GM21717 (cell line): ENCODE measurements around the gene COL2A1.

Source experiments
- ATAC-seq: cut with Tn5 transposase; IDR thresholded peaks from one replicate; pipeline ENCODE4 v1.9.1; 2021; ENCODE audit warnings: mild to moderate bottlenecking, moderate library complexity; ENCODE audit not compliant: unreplicated experiment

The COL2A1 gene

DNA sequence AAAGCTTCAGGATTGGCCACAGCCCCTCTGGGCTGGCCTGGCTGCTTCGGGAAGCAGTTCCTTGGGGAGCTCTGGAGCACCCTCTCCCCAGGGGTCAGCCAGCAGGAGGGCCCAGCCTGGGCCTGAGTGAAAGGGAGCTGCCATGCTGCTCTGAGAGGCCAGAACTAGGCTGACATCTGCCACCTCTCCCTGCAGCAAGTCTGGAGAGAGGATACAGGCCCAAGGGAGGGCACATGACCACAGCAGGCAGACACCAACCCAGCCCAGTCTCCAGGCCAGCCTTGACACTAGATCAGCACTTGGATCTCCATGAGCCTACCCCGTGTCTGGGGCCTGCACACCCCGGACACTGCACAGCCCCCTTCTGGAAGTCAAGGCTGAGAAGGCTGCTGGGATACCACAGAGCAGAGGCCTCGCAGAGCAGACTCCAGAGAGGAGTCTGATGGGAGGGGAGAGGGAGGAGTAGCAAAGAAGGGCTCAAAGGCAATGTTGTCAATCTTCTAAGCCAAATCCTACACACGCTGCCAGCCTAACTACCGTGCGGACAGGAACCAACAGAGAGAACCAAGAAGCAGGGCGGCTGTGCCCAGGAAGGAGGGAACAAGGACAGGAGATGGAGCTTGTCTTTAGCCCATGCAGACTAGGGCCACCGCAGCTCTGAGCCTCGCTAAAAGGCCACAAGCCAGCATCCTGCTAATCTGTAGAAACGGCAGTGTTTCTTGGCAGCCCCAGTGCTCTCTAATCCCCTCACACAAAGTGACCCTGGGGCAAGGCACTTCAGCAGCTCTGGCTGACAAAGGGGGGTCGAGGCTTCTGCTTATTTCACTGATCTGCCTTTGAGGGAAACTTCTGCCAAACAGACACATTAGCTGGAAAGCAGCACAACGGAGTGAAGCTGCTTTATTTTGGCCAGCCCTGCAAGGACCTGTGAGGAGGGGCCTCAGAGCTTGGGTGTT, 12.9 kb downstream of the COL2A1 start:
- ATAC-seq, result no peak

DNA sequence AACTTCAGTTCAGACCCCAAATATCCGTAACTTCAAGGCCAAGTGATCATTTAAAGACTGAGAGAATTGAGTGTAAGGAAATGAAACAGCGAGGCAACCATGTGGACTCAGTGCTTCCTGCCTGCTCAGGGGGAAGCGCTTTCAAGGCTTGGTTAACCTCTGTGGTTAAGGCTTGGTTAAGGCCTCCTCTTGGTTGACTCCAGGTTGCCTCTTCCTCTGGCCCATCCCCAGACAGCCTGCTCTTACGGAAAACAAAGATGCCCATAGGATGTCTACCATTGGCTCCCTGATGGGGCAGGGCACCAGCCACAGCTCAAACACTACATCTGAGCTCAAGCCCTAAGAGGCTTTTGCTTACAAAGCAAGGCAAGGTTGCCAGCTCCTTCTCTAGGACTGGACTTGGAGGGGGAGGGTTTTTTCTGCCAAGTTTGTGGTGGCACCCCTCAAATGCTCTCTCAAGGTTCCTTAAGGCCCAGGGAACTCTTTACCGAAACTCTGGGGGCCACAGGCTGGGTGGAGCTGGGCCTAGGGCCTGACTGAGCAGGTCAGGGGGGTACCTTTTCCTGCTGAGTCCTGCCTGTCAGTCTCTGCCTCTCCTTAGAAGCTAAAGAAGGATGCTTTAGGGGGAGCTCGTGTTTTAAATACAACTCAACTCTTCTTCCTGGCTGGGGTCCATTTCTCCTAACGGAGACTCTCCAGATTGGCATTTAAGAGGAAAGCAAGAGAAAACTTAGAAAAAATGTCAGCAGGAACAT, 13.7 kb downstream of the COL2A1 start:
- peak; percentile 90 for ATAC-seq

DNA sequence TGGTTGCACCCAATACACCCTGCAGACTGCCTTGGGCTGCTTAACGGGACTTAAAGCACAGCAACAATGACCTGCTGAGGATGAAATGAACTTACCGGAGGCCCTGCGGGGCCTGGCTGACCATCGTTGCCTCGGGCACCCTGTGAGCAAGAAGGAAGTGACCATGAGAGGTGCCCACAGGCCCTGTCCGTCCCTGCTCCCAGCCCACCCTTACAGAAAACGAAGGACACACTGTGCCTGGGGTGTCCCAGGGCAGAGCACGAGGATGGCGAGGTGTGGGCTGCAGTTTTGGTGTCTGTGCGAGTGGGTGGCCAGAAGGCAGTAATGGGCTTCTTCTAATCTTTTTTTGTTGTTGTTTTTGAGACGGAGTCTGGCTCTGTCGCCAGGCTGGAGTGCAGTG, 14.6 kb downstream of the COL2A1 start:
- no peak for ATAC-seq

DNA sequence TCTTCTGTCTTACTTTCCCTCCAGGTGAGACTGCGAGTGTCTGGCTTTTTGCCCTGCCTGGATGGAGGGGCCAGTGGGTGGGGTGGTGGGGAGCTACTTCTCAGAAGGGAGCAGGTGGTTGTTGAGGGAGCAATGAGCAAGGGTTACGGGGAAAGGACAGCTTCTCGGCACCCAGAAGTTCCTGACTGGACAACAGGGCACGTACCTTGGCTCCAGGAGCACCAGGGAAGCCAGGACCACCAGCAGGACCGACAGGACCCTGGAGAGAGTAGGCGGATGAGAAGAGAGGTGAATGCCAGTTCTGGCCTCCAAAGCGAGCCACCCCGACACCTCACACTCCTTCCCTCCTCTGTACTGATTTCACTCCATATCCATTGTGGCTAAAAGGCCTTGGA, 15.3 kb downstream of the COL2A1 start:
- ATAC-seq, result no peak

DNA sequence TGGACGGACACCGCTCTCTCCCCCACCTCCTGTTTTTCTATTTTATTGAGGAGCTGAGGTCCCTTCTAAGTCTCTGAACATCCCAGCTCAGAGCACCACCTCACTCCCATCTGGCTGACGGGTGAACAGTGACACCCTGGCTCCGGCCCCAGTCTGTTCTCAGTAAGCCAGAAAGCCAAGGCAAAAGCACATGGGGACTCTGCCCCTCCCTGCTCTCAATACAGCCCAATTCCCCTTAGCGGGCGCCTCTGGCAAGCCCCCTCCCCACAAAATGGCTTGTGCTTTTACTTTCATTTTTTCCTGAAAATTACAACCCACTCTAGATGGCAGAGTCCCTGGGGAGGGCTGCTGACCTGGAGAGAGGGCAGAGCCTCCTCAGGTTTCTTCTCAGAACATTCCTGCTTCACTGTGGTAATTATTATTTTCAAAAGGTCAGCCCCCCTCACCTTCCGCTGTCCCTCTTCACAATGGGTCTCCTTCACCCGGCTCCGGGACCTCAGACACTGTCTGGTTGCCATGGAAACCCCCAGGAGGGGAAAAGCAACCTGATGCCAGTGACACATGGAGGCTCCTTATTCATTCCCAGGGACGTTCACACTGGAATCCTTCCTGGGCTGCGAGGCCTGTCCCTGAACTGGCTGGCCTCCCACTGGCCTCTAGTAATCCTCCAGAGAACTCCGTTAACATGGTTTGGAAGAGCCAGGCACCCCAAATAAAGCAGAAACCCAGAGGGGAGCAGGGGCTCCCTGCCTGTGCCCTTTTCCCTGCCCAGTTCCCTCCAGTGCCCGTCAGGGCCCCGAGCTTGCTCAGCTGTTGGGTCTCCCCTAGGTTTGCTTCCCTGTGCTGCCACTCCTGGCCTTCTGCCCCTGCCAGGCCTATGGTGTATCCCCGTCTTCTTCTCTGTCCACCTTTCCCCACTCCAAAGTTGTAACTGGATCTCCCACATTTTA, 15.9 kb downstream of the COL2A1 start:
- no peak for ATAC-seq

DNA sequence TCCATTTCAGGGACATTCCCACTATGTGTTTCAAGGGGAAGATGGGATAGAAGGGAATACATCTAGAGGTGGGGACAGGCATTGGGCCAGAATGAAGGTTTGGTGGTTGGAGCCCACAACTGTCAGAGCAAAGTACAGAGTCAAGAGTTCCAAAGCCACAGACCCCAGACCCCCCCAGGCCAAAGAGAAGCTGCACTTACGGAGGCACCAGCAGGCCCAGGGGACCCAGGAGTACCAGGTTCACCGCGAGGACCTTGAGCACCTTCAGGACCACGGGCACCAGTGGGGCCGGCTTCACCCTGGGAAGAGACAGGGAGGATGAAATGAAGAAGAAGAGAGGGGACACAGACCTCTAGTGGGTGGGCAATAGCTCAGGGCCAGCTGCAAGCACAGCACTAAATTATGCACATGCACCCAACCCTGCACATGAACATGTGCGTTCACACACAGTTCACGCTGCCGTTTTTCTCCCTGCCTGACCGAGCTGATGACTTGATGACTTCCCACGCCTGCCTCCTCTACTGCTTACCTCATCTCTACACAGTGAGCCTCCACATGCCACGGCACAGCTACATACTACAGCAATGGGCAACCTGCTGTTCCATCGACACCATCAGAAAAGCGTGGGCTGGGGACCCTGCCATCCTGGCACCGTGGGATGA, 16.7 kb downstream of the COL2A1 start:
- ATAC-seq, result no peak

DNA sequence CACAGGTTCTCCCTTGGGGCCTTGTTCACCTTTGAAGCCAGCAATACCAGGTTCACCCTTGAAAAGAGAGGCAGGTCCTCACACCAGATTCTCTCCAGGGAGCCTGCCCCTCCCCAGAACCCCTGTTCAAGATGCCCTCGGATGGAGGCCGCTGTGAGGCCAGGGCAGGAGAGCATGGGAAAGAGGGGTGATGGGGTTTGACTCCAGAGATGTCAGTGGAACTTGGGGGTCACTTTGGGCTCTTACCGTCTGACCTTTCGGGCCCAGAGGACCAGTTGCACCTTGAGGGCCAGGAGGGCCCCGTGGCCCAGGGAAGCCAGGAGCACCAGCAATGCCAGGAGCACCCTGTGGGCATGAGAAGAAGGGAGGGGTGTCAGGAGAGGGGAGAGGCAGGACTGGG, 17.4 kb downstream of the COL2A1 start:
- ATAC-seq, result no peak

DNA sequence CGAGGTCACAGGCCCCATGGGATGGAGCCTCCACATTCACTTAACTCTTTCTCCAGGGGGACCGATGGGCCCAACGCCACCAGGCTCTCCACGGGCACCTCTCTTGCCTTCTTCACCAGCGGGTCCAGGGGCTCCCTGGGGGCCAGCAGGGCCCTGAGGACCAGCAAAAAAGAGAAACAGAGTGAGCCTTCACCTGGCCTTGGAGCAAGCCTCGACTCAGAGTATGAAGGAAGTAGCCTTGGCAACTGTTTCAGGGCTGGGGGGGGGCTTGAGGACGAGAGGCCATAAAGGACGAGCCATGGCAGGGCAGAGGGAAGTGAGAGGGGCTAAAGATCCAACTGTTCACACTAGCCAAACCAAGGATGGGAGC, 18.0 kb downstream of the COL2A1 start:
- ATAC-seq, result no peak

DNA sequence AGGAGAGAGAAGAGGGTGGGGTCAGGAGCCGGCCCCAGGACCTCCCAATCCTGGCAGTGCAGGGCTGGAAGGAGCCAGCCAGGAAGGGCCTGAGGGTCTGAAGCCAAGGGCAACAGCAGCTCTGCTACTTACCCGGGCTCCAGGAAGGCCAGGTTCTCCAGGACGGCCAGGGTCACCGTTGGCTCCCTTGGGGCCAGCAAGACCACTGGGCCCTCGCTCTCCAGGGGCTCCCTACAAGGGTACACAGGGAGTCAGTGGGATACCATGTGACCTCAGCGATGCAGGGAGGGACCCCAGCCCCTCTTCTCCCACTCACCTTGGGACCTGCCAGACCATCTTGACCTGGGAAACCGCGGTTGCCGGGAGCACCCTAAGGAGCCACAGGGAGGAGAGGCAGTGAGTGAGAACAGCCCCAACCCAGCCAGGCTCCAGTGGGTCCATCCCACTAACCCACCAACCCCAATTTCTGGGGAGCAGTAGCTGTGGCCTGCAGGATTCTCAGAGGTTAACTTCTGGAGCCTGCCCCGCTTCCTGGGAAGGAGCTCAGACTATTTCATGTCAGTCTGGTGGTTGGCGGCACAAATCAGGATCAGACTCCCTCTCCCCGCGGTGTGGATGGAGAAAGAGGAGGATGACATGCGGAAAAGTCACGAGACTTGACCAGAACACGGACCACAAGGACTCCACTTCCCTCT, 18.5 kb downstream of the COL2A1 start:
- ATAC-seq, result no peak

DNA sequence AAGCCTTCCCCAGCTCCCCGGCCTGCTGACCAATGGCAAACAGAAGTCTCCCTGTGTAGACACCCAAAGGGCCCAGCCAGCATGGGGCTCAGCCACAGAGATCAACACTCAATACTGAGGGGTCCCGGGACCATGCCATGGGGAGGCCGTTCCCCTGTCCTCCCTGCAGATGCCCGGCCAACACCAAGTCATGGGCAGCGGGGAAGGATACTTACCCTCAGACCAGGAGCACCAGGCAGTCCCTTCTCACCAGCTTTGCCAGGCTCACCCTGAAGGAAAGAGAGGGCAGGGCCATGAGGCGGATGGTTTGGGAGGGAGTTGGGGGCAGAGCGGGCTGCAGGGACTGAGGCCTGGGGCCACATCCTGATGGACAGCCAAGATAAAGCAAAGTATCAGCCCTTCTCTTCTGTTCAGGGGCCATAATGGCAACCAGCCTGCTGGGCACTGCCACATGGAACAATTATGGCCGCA, 19.9 kb downstream of the COL2A1 start:
- ATAC-seq, result no peak

DNA sequence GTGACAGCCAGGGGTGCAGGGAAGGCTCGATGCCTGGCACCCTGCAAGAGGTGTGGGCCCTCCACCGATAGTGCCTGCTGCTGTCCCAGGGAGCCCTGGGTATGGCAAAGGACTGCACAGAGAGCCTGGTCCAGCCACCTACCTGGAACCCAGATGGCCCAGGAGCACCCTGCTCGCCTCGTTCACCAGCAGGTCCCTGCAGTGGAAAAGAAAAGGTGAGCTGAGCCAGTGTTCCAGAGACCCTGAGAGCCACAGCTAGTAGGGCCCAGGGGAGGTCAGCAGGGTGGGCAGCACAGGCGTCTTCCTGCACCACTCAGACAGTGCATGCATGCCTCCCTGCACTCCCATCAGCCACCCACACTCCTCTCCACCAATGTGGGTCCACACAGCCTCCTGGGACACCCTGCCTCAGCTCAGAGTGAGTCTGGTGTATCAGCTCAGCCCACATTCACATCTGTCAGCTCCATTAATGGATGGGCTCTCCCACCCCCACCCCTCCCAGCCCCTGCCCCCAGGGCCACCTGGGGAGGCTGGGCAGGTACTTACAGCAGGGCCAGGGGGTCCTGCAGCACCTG, 20.6 kb downstream of the COL2A1 start:
- ATAC-seq, result no peak

DNA sequence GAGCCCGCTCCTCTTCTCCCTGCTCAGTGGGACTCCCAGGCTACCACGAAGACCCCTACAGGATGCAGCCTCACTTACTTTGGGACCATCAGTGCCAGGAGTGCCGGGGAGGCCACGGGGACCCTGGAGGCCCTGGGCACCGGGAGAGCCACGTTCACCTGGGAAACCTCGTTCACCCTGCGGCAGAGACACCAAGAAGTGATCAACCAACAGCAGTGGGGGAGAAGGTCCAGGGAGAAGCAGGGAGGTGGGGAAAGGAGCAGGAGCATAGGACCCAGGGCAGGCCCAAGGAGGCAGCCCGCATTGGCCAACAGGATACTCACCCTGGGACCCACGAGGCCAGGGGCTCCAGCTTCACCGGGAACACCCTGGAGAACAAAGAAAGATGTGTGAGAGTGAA, 21.5 kb downstream of the COL2A1 start:
- no peak for ATAC-seq

DNA sequence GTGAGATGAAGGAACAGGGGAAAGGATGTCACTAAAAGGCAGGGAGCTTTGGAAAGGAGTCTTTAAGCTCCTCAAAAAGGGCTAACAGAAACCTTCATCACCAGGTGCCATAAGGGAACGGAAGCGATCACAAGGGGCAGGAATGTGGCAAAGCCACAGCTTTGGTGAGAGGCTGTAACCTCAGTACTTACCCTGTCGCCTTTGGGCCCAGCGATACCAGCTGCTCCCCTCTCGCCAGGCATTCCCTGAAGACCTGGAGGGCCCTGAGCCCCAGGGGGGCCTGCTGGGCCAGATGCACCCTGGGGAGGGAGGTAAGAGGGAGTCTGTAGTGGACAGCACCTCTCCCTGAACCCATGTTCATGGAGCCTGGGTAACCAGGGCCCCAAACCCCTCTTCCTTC, 22.0 kb downstream of the COL2A1 start:
- ATAC-seq, result no peak

DNA sequence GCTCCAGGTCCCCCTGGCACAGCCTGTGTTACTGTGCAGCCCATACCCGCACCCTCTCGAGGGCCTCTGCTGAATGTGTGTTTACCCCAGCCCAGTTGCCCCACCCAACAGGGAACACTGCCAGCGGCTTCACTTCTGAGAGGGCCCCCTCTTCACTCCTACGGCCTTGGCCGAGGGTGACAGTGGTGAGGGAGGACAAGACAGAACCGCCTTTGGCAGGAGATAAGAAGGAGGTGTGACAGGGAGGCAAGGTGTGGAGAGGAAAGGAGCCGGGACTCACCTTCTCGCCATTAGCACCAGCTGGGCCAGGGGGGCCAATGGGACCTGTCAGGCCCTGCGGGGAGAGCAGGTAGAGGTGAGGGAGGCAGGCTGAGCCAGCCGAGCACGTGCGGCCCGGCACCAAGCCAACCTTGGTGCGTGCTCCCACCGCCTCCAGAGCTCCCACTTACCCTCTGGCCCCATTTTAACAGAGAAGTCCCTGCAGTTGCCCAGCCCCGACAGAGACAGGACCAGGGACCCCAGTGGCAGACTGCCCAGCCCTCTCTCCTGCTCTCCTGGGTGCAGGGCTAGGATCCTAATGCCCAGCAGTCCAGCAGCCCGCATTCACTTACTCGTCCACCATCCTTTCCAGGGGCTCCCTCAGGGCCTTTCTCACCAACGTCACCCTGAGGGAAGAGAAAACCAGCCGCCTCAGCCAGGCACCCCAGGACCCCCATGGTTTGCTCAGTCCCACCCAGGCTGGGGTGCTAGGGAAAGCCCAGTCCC, 22.6 kb downstream of the COL2A1 start:
- no peak for ATAC-seq

DNA sequence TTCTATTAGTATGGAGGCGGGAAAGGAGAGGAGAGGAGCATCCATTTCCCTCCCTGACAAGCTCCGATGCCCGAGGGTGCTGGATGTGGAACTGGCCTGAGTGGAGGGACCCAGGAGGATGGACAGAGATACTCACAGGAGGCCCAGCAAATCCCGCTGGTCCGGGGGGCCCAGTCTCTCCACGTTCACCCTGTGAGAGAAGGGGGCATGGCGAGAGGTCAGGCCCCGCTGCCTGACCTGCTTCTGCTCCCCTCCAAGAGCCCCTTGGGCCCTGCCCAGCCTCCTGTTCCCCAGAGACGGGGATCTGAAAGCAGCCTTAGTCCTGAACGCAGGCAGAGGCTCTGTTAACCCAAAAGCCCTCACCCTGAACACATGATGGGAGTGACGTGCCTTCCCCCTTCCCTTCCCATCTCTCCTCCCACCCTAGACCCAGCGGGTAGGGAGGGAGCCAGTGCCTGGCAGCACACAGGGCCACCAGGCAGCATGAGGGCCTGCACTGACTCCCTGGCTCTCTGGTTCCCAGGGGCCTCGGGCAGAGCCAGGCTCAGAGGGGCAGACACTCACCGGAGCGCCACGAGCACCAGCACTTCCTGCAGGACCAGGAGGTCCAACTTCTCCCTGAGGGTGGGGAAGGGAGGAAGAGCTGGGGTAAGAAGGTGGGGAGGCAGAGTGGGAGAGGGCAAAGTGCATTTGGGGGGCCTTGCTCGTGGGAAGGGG, 23.3 kb downstream of the COL2A1 start:
- no peak for ATAC-seq

DNA sequence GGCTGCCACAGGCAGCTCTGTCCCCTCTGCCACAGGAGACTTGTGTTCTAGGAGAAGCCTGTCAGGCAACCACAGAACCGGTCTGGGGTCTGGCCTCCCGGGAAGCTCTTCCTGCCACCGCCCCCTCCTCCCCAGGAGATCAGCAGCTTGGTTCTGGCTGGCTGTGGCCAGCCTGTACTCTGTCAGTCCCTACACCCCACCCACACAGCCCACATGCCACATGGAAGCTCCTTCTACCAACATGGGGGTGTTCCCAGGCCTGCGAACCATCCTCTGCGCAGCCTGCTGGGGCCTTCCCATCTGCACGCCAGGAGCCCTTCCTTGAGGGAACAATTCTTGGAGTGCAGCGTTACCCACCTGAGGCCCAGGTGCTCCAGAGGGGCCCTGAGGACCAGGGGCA, 24.1 kb downstream of the COL2A1 start:
- no peak for ATAC-seq

DNA sequence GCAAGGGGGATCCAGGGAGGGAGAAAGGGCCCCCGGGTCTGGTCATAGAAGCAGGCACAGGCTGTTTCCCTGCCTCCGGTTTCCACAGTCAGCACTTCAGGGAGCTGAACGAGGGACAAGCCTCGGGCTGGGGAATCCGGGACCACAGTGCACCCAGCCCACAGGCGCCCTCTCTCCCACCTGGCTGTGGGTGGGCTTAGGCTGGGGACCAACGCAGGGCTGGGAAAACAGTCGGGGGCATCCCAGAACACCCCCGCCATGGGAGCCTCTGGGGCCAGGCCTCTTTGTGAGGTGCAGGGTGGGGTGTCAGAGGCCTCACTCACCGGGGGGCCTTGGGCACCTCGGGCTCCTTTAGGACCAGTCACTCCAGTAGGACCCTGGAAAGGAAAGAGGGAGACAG, 24.6 kb downstream of the COL2A1 start:
- no peak for ATAC-seq

DNA sequence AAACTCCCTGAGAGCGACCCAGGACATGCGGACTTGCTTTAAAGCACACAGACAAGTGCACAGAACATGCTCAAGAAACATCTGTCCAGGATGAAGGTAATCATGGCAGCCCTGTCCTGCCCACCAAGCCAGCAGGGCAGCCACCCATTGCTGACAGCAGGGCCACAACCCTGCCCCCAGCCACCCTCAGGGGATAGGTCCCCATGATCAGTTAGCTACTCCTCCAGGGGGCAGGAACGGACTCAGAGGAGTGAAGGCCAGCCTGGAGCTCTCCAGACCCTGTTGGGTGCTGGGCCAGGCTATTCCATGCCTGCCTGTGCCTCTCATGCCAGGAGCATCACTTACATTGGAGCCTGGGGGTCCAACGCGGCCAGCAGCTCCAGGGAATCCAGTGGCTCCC, 25.1 kb downstream of the COL2A1 start:
- ATAC-seq, result no peak
